IPS-18a (cell line): ENCODE results near the gene MYO3B.

Experiments used
- H3K27ac ChIP-seq: one replicate; pipeline ENCODE4 v1.5.1; 2013; ENCODE audit warnings: low read length
- H3K27me3 ChIP-seq: one replicate; pipeline ENCODE4 v1.6.1; 2013; ENCODE audit warnings: mild to moderate bottlenecking, low read length; ENCODE audit not compliant: control insufficient read depth, insufficient read depth
- H3K36me3 ChIP-seq: one replicate; pipeline ENCODE4 v1.6.1; 2013; ENCODE audit warnings: low read depth, low read length; ENCODE audit not compliant: control insufficient read depth
- H3K4me1 ChIP-seq: one replicate; pipeline ENCODE4 v1.6.1; 2013; ENCODE audit warnings: low read depth, low read length; ENCODE audit not compliant: control insufficient read depth
- H3K4me3 ChIP-seq: one replicate; pipeline ENCODE4 v1.5.1; 2013; ENCODE audit warnings: low read length
- H3K9ac ChIP-seq: one replicate; pipeline ENCODE4 v1.6.1; 2013; ENCODE audit warnings: mild to moderate bottlenecking, low read length, moderate library complexity
- H3K9me3 ChIP-seq: one replicate; pipeline ENCODE4 v1.6.1; 2013; ENCODE audit warnings: low read depth, low read length; ENCODE audit not compliant: control insufficient read depth

The MYO3B gene

DNA sequence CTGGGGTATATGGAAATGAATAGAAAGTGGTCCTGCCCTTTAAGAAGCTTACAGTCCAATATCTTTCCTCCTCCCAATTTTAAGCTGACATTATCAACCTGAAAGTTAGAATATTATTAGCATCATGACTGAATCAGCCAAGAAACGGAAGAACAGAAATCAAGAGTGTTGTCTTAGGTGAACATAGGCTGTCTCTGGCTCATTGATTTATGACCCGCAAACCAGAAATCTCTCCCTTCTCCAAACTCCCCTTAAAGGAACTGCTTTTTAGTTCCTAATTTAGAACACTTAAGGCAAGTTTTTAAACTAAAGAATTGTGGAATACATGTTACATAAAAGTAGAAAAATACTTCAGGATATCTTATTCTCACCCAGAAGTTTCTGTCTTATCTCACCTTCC, 62.7 kb downstream of the MYO3B start:
- H3K27ac ChIP-seq = no peak overlapping the region
- H3K4me3 ChIP-seq = no peak overlapping the region
- peaks cover 12% of the 10 kb centered on the region for H3K4me1 ChIP-seq
- H3K9ac ChIP-seq = no peak overlapping the region
- no peaks in the 10 kb centered on the region for H3K36me3 ChIP-seq
- no peaks in the 10 kb centered on the region for H3K9me3 ChIP-seq
- no peaks in the 10 kb centered on the region for H3K27me3 ChIP-seq

DNA sequence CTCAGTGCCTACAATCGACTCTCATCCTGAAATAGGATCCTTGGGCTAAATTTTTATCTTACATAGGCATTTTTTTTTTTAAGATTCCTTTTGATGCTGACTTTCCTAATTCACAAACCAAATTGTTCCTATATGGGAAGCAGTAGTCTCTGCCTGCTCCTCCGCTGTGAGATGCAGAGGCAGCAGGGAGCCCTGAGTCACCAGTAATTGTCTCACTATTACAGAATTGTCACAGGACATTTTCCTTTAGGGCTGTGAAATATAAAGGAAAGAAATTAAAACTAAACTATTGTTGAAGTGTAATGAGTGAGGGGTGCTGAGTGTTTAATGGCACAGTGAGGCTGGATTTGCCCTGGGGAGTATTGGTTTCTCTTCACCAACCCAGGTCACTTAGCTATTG, 63.8 kb downstream of the MYO3B start:
- no peak overlapping the region for H3K27ac ChIP-seq
- H3K9ac ChIP-seq = no peak overlapping the region
- H3K4me1 ChIP-seq = peaks cover 4% of the 10 kb centered on the region
- H3K9me3 ChIP-seq = no peaks in the 10 kb centered on the region
- H3K4me3 ChIP-seq = no peak overlapping the region
- H3K36me3 ChIP-seq = no peaks in the 10 kb centered on the region
- no peaks in the 10 kb centered on the region for H3K27me3 ChIP-seq

DNA sequence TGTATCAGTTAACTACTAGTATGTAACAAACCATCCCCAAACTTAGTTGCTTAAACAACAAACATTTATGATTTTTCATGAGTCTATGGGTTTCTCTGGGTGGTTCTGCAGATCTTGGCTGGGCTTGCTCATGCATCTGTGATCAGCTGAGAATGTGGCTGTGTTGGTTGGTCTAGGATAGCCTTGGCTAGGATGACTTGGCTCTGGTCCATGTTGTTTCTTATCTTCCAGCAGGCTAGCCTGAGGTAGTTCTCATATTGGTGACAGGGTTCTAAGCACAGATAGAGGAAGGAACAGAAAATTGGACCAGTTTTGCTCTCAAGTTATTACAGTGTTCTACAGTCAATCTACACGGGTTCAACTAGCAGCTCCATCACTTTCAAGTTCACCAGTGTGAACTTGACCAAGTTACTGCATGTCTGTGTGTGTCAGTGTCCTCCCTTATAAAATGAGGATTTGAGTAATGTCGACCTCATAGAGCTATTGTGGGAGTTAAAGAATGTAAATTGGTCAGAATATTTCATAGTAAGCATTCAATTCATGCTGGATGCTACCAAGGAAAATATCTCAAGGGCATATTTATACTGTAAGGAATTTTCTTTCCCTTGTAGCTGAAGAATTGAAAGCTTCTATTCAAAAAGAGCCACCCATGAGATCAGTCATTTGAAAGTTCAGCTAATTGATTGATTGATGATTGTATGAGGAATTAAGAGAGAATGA, 65.3 kb downstream of the MYO3B start:
- no peak overlapping the region for H3K27ac ChIP-seq
- no peaks in the 10 kb centered on the region for H3K27me3 ChIP-seq
- H3K4me3 ChIP-seq = no peak overlapping the region
- no peaks in the 10 kb centered on the region for H3K9me3 ChIP-seq
- H3K36me3 ChIP-seq = no peaks in the 10 kb centered on the region
- no peak overlapping the region for H3K9ac ChIP-seq
- H3K4me1 ChIP-seq = no peaks in the 10 kb centered on the region

- no peak overlapping the region for H3K9ac ChIP-seq
These were observed 66.0 kb downstream of the MYO3B start for GRCh38 chr2:170243898-170244297.

DNA sequence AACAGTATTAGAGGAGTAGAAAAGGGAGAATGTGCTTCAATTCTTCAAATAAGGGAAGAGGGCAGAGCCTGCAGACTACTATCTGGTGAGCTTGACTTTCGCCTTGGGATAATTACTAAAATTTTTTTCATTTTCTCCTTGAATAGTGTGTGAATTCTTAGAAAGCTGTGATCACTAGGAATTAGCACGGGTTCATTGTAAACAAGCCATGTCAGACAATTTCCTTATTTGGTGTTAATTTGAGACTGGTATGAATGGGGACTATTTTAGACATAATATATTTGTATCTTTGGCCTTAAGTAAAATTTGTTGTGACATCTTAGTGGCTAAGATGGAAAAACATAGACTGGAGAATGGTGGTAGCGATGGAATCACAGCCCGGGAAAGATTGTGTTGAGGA, 66.6 kb downstream of the MYO3B start:
- no peaks in the 10 kb centered on the region for H3K27me3 ChIP-seq
- no peaks in the 10 kb centered on the region for H3K4me1 ChIP-seq
- no peak overlapping the region for H3K9ac ChIP-seq
- no peaks in the 10 kb centered on the region for H3K36me3 ChIP-seq
- H3K9me3 ChIP-seq = no peaks in the 10 kb centered on the region
- no peak overlapping the region for H3K4me3 ChIP-seq
- H3K27ac ChIP-seq = no peak overlapping the region

More at GRCh38 chr2:170243898-170244297, 66.0 kb downstream of the MYO3B start:
- Histone ChIP-seq H3K4me1 (no peaks in the 10 kb centered on the region), H3K27me3 (no peaks in the 10 kb centered on the region), H3K27ac (no peak overlapping the region), H3K36me3 (no peaks in the 10 kb centered on the region), H3K9me3 (no peaks in the 10 kb centered on the region), H3K4me3 (no peak overlapping the region)

DNA sequence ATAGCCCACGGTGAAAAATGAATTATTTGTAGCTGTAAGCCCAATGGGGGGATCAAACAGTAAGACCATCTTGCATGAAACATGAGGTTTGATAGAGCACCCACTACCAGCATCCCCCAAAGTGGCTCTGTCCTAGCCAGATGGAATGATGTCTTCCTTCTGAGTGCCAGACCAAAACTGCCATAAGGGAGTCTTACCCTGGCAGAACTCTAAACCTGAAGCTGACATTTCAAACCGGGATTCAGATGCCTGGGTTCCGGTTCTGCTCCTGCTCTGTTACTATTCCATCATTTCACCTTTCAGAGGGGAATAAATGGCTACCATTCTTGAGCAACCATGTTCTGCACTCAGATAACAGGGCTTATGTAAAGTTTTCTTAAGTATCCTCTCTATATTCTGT, 67.4 kb downstream of the MYO3B start:
- no peak overlapping the region for H3K4me3 ChIP-seq
- H3K9me3 ChIP-seq = no peaks in the 10 kb centered on the region
- no peak overlapping the region for H3K9ac ChIP-seq
- no peaks in the 10 kb centered on the region for H3K27me3 ChIP-seq
- no peaks in the 10 kb centered on the region for H3K4me1 ChIP-seq
- H3K36me3 ChIP-seq = no peaks in the 10 kb centered on the region
- H3K27ac ChIP-seq = no peak overlapping the region

DNA sequence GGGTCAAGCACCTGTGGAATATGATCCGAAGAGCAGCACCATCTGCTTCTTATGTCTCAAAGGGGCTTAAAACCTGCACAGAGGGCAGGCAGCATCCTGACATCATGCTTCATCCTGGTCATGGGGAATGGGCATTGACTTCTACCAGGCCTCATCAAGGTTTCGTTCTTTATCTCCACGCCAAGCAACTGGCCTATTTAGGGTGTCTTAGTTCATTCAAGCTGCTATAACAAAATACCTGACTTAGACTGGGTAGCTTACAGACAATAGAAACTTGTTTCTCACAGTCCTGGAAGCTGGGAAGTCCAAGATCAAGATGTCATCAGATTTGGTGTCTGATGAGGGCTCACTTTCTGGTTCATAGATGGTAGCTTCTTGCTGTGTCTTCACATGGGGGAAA, 69.4 kb downstream of the MYO3B start:
- Histone ChIP-seq H3K27ac (no peak overlapping the region), H3K9ac (no peak overlapping the region), H3K27me3 (no peaks in the 10 kb centered on the region), H3K4me1 (no peaks in the 10 kb centered on the region), H3K9me3 (no peaks in the 10 kb centered on the region), H3K36me3 (no peaks in the 10 kb centered on the region), H3K4me3 (no peak overlapping the region)

GRCh38 chr2:170247882-170248393, 70.0 kb downstream of the MYO3B start:
- H3K27ac ChIP-seq = no peak overlapping the region
- H3K9me3 ChIP-seq = no peaks in the 10 kb centered on the region
- H3K4me1 ChIP-seq = no peaks in the 10 kb centered on the region
- no peaks in the 10 kb centered on the region for H3K36me3 ChIP-seq
- H3K27me3 ChIP-seq = no peaks in the 10 kb centered on the region
- H3K4me3 ChIP-seq = no peak overlapping the region
- no peak overlapping the region for H3K9ac ChIP-seq

GRCh38 chr2:170248574-170249393, 70.8 kb downstream of the MYO3B start:
- Histone ChIP-seq H3K4me1 (no peaks in the 10 kb centered on the region), H3K9ac (no peak overlapping the region), H3K4me3 (no peak overlapping the region), H3K27ac (no peak overlapping the region), H3K9me3 (no peaks in the 10 kb centered on the region), H3K36me3 (no peaks in the 10 kb centered on the region), H3K27me3 (no peaks in the 10 kb centered on the region)

- H3K27me3 ChIP-seq = no peaks in the 10 kb centered on the region
These were observed 71.8 kb downstream of the MYO3B start for GRCh38 chr2:170249761-170250160.

GRCh38 chr2:170250584-170250983, 72.6 kb downstream of the MYO3B start:
- no peaks in the 10 kb centered on the region for H3K36me3 ChIP-seq
- H3K27me3 ChIP-seq = no peaks in the 10 kb centered on the region
- H3K4me3 ChIP-seq = no peak overlapping the region
- H3K27ac ChIP-seq = no peak overlapping the region
- no peaks in the 10 kb centered on the region for H3K9me3 ChIP-seq
- no peaks in the 10 kb centered on the region for H3K4me1 ChIP-seq
- H3K9ac ChIP-seq = no peak overlapping the region

More at GRCh38 chr2:170249761-170250160, 71.8 kb downstream of the MYO3B start:
- Histone ChIP-seq H3K36me3 (no peaks in the 10 kb centered on the region), H3K4me3 (no peak overlapping the region), H3K27ac (no peak overlapping the region), H3K9ac (no peak overlapping the region), H3K9me3 (no peaks in the 10 kb centered on the region), H3K4me1 (no peaks in the 10 kb centered on the region)
